ENCODE results near the gene C1orf56.

The C1orf56 gene

DNA sequence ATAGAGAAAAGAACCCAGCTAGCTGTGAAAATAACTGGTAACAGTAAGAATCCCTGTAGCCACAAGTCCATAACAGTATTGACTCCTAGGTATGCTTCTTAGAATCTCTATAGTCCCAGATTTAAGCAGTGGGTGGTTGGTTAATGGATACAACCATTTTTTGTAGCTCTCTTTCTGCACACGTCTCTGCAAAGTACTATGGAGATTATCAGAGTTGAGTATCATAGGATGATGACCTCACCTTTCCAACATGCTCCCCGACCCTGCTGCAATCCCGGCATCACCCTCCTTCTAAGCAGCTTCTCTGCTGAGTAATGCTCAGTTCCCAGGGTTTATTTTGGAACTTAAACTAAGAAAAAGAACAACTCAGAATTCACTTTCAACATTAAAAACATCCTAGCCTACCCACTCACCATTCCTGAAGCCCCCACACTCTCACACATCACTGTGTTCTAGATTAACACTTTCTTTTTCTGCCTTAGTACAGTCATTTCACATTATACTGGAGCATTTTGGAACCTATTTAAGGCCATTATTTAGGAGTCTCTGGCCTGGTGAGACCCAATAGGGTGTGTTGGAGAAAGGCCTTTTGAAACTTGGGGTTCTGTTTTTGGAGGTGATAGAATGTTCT lies 15.3 kb downstream of the C1orf56 start:
- DNase-seq: peak; percentile 82

DNA sequence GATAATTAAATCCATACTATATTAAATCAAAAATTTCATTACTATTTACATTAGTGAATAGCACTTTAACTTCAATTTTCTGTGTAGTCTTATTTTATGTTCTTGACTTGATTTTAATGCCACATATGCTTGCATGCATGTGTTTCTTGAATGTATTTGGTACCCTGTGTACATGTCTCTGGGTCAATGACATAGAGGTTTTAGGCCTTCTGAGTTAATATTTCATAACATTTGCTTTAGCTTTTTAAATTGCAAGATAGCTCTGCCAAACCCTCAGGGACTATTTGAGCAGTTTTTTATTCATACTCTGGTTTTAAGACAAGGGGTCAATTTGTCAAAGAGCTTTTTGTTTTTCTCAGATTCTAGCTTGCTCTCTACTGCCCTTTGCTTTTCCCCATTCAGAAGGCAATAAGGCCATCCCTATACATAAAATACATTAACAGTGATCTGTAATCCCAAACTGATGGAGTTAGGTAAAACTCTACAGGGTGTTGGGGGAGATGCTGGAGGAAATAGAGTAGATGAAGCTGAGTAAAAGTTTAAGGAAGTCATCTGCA lies 17.6 kb downstream of the C1orf56 start:
- no peak for DNase-seq

DNA sequence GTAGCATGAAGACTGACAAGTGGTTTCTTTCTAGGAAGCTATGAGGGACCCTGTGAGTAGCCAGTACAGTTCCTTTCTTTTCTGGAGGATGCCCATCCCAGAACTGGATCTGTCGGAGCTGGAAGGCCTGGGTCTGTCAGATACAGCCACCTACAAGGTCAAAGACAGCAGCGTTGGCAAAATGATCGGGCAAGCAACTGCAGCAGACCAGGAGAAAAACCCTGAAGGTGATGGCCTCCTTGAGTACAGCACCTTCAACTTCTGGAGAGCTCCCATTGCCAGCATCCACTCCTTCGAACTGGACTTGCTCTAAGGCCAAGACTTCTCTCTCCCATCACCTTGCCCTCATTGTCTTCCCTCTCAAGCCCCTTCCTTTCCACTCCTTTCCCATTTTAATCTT lies 19.6 kb downstream of the C1orf56 start:
- DNase-seq: no peak

DNA sequence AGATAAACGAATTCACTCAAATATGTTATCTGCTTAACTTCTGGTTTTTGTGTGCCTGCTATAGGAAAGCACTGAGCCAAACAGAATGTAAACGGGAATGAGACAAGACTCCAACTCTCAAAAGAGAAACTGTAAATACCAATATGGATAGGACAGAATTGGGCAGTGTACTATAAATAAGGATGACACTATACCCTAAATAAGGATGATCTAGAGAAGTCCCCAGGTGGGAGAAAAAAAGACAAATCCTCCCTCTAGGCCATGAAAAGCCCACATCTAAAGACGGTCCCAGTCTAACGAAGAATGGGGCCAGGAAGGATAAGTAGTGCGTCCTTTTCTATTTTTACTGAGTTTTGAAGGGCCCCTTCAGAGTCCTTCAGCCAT lies 21.5 kb downstream of the C1orf56 start:
- DNase-seq: no peak

DNA sequence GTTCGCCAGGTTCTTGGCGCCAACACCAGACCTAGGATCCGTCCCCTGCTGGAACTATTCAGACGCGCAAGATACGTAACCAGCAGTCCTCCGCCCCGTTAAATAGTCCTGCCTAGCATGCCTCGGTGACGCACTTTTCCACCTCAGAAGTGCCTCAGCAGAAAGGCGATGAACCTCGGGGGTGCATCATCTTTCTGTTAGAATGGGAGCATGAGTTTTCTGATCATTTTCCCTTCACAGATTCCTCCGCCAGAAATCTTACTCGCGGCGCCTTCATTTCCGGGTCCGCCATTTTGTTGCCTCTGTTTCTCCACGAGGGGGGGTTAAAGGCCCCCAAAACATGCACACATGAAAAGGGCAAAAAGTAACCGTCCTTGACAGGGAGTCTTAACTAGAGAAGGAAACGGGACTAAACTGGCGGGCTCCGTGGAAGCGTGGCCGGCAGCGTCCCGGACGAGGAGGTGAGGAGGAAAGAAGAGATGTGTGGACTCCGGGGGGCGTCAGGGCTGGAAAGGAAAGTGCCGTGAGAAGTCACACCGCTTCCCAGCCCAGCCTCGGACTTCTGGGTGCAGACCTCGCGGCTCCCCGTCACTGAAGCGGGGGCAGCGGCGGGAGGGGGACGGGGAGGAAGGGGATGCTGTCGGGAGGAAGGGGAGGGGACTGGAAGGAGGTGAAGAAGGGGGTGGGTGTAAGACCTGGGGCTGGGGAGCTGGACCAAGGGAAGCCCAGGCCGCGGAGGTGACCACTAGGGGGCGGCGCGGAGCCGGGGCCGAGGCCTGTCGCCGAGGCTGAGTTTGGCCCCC lies 23.1 kb downstream of the C1orf56 start, which contains the start of gene GABPB2:
GABPB2 (plus strand) TSS at position 288 of the 803 bp plus-strand sequence. CDS start 17,429 bp downstream, outside the sequence.
- DNase-seq: peak; percentile 95

DNA sequence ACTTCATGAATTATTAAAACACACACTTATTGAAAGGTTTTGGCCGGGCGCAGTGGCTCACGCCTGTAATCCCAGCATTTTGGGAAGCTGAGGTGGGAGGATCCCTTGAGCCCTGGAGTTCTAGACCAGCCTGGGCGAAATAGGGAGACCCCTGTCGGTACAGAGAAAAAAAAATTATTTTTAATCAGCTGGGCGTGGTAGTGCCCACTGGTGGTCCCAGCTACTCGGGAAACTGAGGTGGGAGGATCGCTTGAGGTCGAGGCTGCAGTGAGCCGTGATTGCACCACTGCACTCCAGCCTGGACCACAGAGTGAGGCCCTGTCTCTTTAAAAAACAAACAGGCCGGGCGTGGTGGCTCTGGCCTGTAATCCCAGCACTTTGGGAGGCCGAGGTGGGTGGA lies 24.7 kb downstream of the C1orf56 start:
- no peak for DNase-seq

DNA sequence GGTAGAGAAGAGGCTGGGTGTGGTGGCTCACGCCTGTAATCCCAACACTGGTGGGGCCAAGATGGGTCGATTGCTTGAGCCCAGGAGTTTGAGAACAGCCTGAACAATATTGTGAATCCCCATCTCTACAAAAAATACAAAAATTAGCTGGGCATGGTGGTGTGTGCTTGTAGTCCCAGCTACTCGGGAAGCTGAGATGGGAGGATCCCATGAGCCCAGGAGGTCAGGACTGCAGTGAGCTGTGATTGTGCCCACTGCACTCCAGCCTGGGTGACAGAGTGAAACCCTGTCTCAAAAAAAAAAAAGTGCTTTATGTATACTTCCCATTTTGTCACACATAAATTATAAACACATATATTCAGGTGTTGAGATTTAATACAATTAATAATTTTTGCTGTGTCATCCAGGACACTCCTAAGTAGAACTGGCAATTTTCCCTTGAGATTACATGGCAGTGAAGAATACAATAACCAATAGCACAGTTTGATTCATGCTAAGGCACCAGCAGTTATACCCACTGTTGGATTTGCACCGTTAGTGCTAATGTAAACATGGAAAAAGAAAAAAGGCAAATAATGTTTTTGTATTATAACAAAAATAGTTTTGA lies 38.5 kb downstream of the C1orf56 start:
- no peak for DNase-seq

DNA sequence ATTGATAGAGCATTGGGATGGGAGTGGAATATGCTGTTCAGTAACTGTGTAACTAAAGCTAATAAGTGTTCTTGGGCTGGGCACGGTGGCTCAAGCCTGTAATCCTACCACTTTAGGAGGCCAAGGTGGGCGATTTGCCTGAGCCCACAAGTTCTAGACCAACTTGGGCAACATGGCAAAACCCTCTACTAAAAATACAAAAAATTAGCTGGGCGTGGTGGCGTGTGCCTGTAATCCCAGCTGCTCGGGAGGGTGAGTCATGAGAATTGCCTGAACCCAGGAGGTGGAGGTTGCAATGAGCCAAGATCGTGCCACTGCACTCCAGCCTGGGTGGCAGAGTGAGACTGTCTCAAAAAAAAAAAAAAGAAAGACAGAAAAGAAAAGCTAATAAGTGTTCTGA lies 49.9 kb downstream of the C1orf56 start:
- DNase-seq: peak; percentile 18

DNA sequence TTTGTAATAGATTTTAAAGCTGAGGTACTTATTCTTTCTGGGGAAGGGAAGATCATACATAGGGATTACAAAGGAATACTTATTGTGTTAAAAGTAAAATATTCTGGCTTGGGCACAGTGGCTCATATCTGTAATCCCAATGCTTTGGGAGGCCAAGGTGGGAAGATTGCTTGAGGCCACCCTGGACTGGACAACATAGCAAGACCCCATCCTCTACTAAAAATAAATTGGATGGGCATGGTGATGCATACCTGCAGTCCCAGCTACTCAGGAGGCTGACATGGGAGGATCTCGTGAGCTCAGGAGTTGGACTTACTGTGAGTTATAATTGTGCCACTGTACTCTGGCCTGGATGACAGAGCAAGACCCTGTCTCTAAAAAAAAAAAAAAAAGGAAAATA lies 50.6 kb downstream of the C1orf56 start:
- no peak for DNase-seq

All from EL (cell line).